Measurements from ENCODE around the gene TLE7. TPM values are rescaled to one million over a fixed set of nuclear protein-coding genes. Genes with fewer than 3 reads are reported as not detected.

Gene TLE7
- total and polyA plus RNA-seq, 2 experiments from 2014 or later: 0.44 to 2.5 TPM

GRCh38 chr16:71402007-71402406 lies 39.8 kb downstream of the TLE7 start:
- no peak for TF ChIP-seq EZH2 (IDR thresholded peaks at IDR 0.05; ENCODE audit: low read depth, unreplicated experiment)
- TF ChIP-seq ETS1 (IDR thresholded peaks at IDR 0.05): no peak
- TF ChIP-seq NANOG (IDR thresholded peaks at IDR 0.05; ENCODE audit: borderline replicate concordance): no peak
- TF ChIP-seq STAT1 (IDR thresholded peaks at IDR 0.05; ENCODE audit: unreplicated experiment): no peak
- no peak for TF ChIP-seq REST (IDR thresholded peaks at IDR 0.05; ENCODE audit: unreplicated experiment)
- TF ChIP-seq ZNF114 (CRISPR knock-in tag; IDR thresholded peaks at IDR 0.05): no peak
- TF ChIP-seq ZNF331 (CRISPR knock-in tag; IDR thresholded peaks at IDR 0.05; ENCODE audit: low read depth): no peak
- H3K4me2 ChIP-seq: peak overlapping the region; percentile 6; the same call in 1 of the 2 replicates

GRCh38 chr16:71399801-71400563 lies 41.9 kb downstream of the TLE7 start:
- Histone ChIP-seq H3K27me3 (ENCODE audit: insufficient read depth) (no peaks in the 10 kb centered on the region), H3K27ac (ENCODE audit: low read depth) (no peak overlapping the region), H3K9me2 (ENCODE audit: insufficient read depth) (no peaks in the 10 kb centered on the region), H3K36me3 (ENCODE audit: insufficient read depth) (no peaks in the 10 kb centered on the region; the same call in 1 of the 2 replicates), H3K79me2 (replicated peaks; ENCODE audit: insufficient read depth) (no peaks in the 10 kb centered on the region), H3K4me2 (peak overlapping the region; percentile 49; the same call in 1 of the 2 replicates), H3K4me3 (no peak overlapping the region), H4K20me1 (replicated peaks; ENCODE audit: insufficient read depth) (no peaks in the 10 kb centered on the region), H3K4me1 (ENCODE audit: insufficient read depth) (peaks cover 23% of the 10 kb centered on the region), H3F3A (replicated peaks; ENCODE audit: low read depth) (no peaks in the 10 kb centered on the region), H2AFZ (no peak overlapping the region; the same call in 1 of the 2 replicates)
- H3K9me3 Mint-ChIP-seq: peaks cover 13% of the 10 kb centered on the region
- H3K4me3 Mint-ChIP-seq: no peak overlapping the region
- H3K27ac Mint-ChIP-seq: no peak overlapping the region
- ATAC-seq (no peak), DNase-seq (ENCODE audit: low spot score) (no peak)
- peaks cover 24% of the 10 kb centered on the region for H3K4me1 Mint-ChIP-seq
- H3K36me3 Mint-ChIP-seq (ENCODE audit: low read depth): peaks cover 10% of the 10 kb centered on the region; the same call in 2 of the 3 replicates
- peaks cover 6% of the 10 kb centered on the region for H3K27me3 Mint-ChIP-seq (ENCODE audit: insufficient read depth, low read depth, poor library complexity)
- TF ChIP-seq ZNF462 (CRISPR knock-in tag; IDR thresholded peaks at IDR 0.05) (no peak), JUNB (IDR thresholded peaks at IDR 0.05; ENCODE audit: unreplicated experiment) (no peak), POLR2AphosphoS5 (IDR thresholded peaks at IDR 0.05; ENCODE audit: low read depth) (no peak), ZNF331 (CRISPR knock-in tag; IDR thresholded peaks at IDR 0.05; ENCODE audit: low read depth) (no peak)

More at GRCh38 chr16:71402007-71402406, 39.8 kb downstream of the TLE7 start:
- Mint-ChIP-seq H3K27ac (no peak overlapping the region), H3K27me3 (ENCODE audit: insufficient read depth, low read depth, poor library complexity) (peaks cover 5% of the 10 kb centered on the region), H3K4me3 (no peak overlapping the region), H3K9me3 (peaks cover 22% of the 10 kb centered on the region), H3K36me3 (ENCODE audit: low read depth) (peaks cover 12% of the 10 kb centered on the region), H3K4me1 (peaks cover 24% of the 10 kb centered on the region)
- H3K79me2 ChIP-seq (replicated peaks; ENCODE audit: insufficient read depth): no peaks in the 10 kb centered on the region
- no peaks in the 10 kb centered on the region for H3K27me3 ChIP-seq (ENCODE audit: insufficient read depth)
- no peak overlapping the region for H3K4me3 ChIP-seq
- peak overlapping the region; percentile 78 for H2AFZ ChIP-seq
- no peak for DNase-seq (ENCODE audit: low spot score)
- H3K4me1 ChIP-seq (ENCODE audit: insufficient read depth): peaks cover 23% of the 10 kb centered on the region
- H3K27ac ChIP-seq (ENCODE audit: low read depth): 0 out of 2 replicates have a peak overlapping the region, but pooled peaks have one; percentile 21
- H4K20me1 ChIP-seq (replicated peaks; ENCODE audit: insufficient read depth): no peaks in the 10 kb centered on the region
- H3F3A ChIP-seq (replicated peaks; ENCODE audit: low read depth): no peaks in the 10 kb centered on the region
- ATAC-seq: peak; percentile 84
- H3K9me2 ChIP-seq (ENCODE audit: insufficient read depth): no peaks in the 10 kb centered on the region
- no peaks in the 10 kb centered on the region; the same call in 1 of the 2 replicates for H3K36me3 ChIP-seq (ENCODE audit: insufficient read depth)

Data from GM23338 (cell line).